H1 (cell line): ENCODE data around the gene UNC13C. TPM values are rescaled to one million over a fixed set of nuclear protein-coding genes. Genes with fewer than 3 reads are reported as not detected.

Experiments used
- CTCF ChIA-PET: fragments of 300-600 bp; sonication (Branson Sonifier 250); formaldehyde crosslinking; loops from one replicate; lab custom pipeline; 2021; ENCODE audit not compliant: partially characterized antibody; lab: Charles Lee
- POLR2A ChIA-PET: fragments of 300-600 bp; sonication (Branson Sonifier 250); formaldehyde crosslinking; loops from one replicate; lab custom pipeline; 2021; ENCODE audit warnings: inconsistent platforms; ENCODE audit not compliant: partially characterized antibody; lab: Charles Lee
- DNase-seq, 2 experiments: peaks; one replicate each; pipeline versions ENCODE4 v3.0.0 to v3.0.0-alpha.2; 2010 to 2022; ENCODE audit warnings: low spot score in 2 of 2, low read depth in 1 of 2, mixed read lengths in 1 of 2
- FAIRE-seq: peaks from 2 replicates; lab custom pipeline; 2011; peaks lifted over from hg19 to GRCh38; lab: Jason Lieb, UNC
- H2AFZ ChIP-seq: 2 replicates; pipeline ENCODE4 v1.8.1; 2012; ENCODE audit warnings: low read length, inconsistent platforms
- H2AK5ac ChIP-seq: 2 replicates; pipeline ENCODE4 v1.6.1; 2013; ENCODE audit warnings: low read depth, low read length
- H2BK120ac ChIP-seq: replicated peaks from 2 replicates; pipeline ENCODE3; 2013; ENCODE audit warnings: low read depth, low read length, inconsistent platforms
- H2BK12ac ChIP-seq: 2 replicates; pipeline ENCODE4 v1.6.1; 2013; ENCODE audit warnings: low read depth, low read length
- H2BK15ac ChIP-seq: 2 replicates; pipeline ENCODE4 v1.6.1; 2013; ENCODE audit warnings: low read length
- H2BK20ac ChIP-seq: 2 replicates; pipeline ENCODE4 v1.6.1; 2013; ENCODE audit warnings: low read length
- H2BK5ac ChIP-seq: 2 replicates; pipeline ENCODE4 v1.6.1; 2013; ENCODE audit warnings: low read depth, low read length
- H3K14ac ChIP-seq: 2 replicates; pipeline ENCODE4 v1.6.1; 2013; ENCODE audit warnings: inconsistent platforms; ENCODE audit not compliant: insufficient read length
- H3K18ac ChIP-seq: 2 replicates; pipeline ENCODE4 v1.6.1; 2013; ENCODE audit warnings: low read length; ENCODE audit errors: extremely low read depth
- H3K23ac ChIP-seq: 2 replicates; pipeline ENCODE4 v1.6.1; 2013; ENCODE audit warnings: inconsistent platforms; ENCODE audit not compliant: insufficient read length
- H3K23me2 ChIP-seq: 2 replicates; pipeline ENCODE4 v1.6.1; 2013; ENCODE audit warnings: low read depth, low read length
- H3K27ac ChIP-seq: 2 replicates; pipeline ENCODE4 v1.6.1; 2011; ENCODE audit warnings: low read depth, low read length, inconsistent platforms
- H3K27me3 ChIP-seq, 4 experiments: replicated peaks in 1 of 4; 1 replicate in 1 of 4; 2 replicates in 3 of 4; pipeline versions ENCODE4 v1.6.1 to v1.8.1; 2011 to 2013; ENCODE audit warnings: low read length in 3 of 4, mild to moderate bottlenecking in 3 of 4, inconsistent platforms in 2 of 4, mixed read lengths in 2 of 4, moderate library complexity in 1 of 4; ENCODE audit not compliant: control insufficient read depth in 3 of 4, insufficient read depth in 3 of 4; ENCODE audit errors: extremely low read depth in 1 of 4
- H3K36me3 ChIP-seq, 4 experiments: 2 replicates each; pipeline versions ENCODE4 v1.6.1 to v1.8.1; 2011 to 2013; ENCODE audit warnings: mild to moderate bottlenecking in 4 of 4, low read length in 3 of 4, moderate library complexity in 2 of 4, control low read depth in 1 of 4, inconsistent platforms in 1 of 4; ENCODE audit not compliant: insufficient read depth in 4 of 4, control insufficient read depth in 2 of 4
- H3K4ac ChIP-seq: replicated peaks from 2 replicates; pipeline ENCODE3; 2013; ENCODE audit warnings: low read length, low read depth, mixed read lengths, inconsistent platforms; ENCODE audit not compliant: insufficient read length
- H3K4me1 ChIP-seq, 4 experiments: replicated peaks in 1 of 4; 1 replicate in 1 of 4; 2 replicates in 3 of 4; pipeline versions ENCODE4 v1.6.1 to v1.8.1; 2011 to 2013; ENCODE audit warnings: low read length in 3 of 4, inconsistent platforms in 2 of 4, mixed read lengths in 1 of 4; ENCODE audit not compliant: insufficient read depth in 4 of 4, control insufficient read depth in 3 of 4
- H3K4me2 ChIP-seq, 2 experiments: 2 replicates each; pipeline versions ENCODE4 v1.6.1 to v1.8.1; 2011 to 2013; ENCODE audit warnings: low read depth in 2 of 2, low read length in 2 of 2, control low read depth in 1 of 2, inconsistent platforms in 1 of 2, mild to moderate bottlenecking in 1 of 2; ENCODE audit not compliant: insufficient read depth in 1 of 2
- H3K4me3 ChIP-seq, 4 experiments: fragments of 200-600, 300-600 bp in 1 of 4; sonication (generic), shearing (Covaris generic), sonication (Bioruptor Twin) in 1 of 4; 2 replicates each; pipeline versions ENCODE4 v1.5.1 to v1.8.1; 2011 to 2016; ENCODE audit warnings: low read length in 4 of 4, low read depth in 3 of 4, control low read depth in 2 of 4, inconsistent platforms in 2 of 4, mild to moderate bottlenecking in 2 of 4, mixed read lengths in 1 of 4, moderate library complexity in 1 of 4; ENCODE audit not compliant: insufficient read depth in 2 of 4; ENCODE audit errors: extremely low read depth in 1 of 4
- H3K56ac ChIP-seq: replicated peaks from 2 replicates; pipeline ENCODE3; 2013; ENCODE audit warnings: low read depth, mild to moderate bottlenecking, mixed read lengths, low read length, inconsistent platforms; ENCODE audit not compliant: insufficient read length
- H3K79me1 ChIP-seq: 2 replicates; pipeline ENCODE4 v1.6.1; 2013; ENCODE audit warnings: low read depth, low read length, control low read depth
- H3K79me2 ChIP-seq, 2 experiments: 2 replicates each; pipeline versions ENCODE4 v1.6.1 to v1.8.1; 2012 to 2013; ENCODE audit warnings: low read length in 2 of 2, mild to moderate bottlenecking in 2 of 2, inconsistent platforms in 1 of 2; ENCODE audit not compliant: insufficient read depth in 2 of 2, control insufficient read depth in 1 of 2
- H3K9ac ChIP-seq, 4 experiments: replicated peaks in 1 of 4; 1 replicate in 1 of 4; 2 replicates in 3 of 4; pipeline versions ENCODE4 v1.6.1 to v1.8.1; 2011 to 2013; ENCODE audit warnings: low read depth in 3 of 4, low read length in 3 of 4, control low read depth in 2 of 4, mild to moderate bottlenecking in 2 of 4, moderate library complexity in 2 of 4, inconsistent platforms in 1 of 4; ENCODE audit errors: extremely low read depth in 1 of 4
- H3K9me3 ChIP-seq, 2 experiments: 2 replicates each; pipeline versions ENCODE4 v1.6.1 to v1.8.1; 2012 to 2013; ENCODE audit warnings: mild to moderate bottlenecking in 2 of 2, moderate library complexity in 2 of 2, control low read depth in 1 of 2, inconsistent platforms in 1 of 2, low read depth in 1 of 2, low read length in 1 of 2, mixed read lengths in 1 of 2; ENCODE audit not compliant: insufficient read depth in 2 of 2
- H4K20me1 ChIP-seq, 2 experiments: replicated peaks in 1 of 2; 2 replicates each; pipeline versions ENCODE3 to v1.8.1; 2011 to 2013; ENCODE audit warnings: inconsistent platforms in 2 of 2, low read length in 2 of 2, mild to moderate bottlenecking in 1 of 2; ENCODE audit not compliant: insufficient read depth in 2 of 2, control insufficient read depth in 1 of 2
- H4K5ac ChIP-seq: 2 replicates; pipeline ENCODE4 v1.6.1; 2013; ENCODE audit warnings: low read length, low read depth, mixed read lengths, inconsistent platforms; ENCODE audit not compliant: insufficient read length
- H4K8ac ChIP-seq: 2 replicates; pipeline ENCODE4 v1.8.0; 2013; ENCODE audit warnings: mild to moderate bottlenecking, moderate library complexity, low read length, inconsistent platforms; ENCODE audit not compliant: insufficient read depth; ENCODE audit errors: extremely low read depth
- H4K91ac ChIP-seq: replicated peaks from 2 replicates; pipeline ENCODE3; 2013; ENCODE audit warnings: low read length, mixed read lengths, inconsistent platforms; ENCODE audit not compliant: insufficient read length
- CTCF ChIP-seq, 3 experiments: IDR thresholded peaks; 1 replicate in 2 of 3; 2 replicates in 1 of 3; pipeline versions ENCODE4 v1.5.1 to v1.6.1; 2011; ENCODE audit warnings: low read length in 3 of 3, mild to moderate bottlenecking in 3 of 3, inconsistent platforms in 2 of 3, low read depth in 1 of 3, moderate library complexity in 1 of 3; ENCODE audit not compliant: insufficient read depth in 1 of 3; ENCODE audit errors: control extremely low read depth in 1 of 3
- E2F6 ChIP-seq: IDR thresholded peaks from 2 replicates; pipeline ENCODE4 v1.6.1; 2012; ENCODE audit warnings: inconsistent platforms
- GTF2F1 ChIP-seq: IDR thresholded peaks from 2 replicates; pipeline ENCODE4 v1.6.1; 2012; ENCODE audit warnings: low read depth, low read length, improper control_type of control experiment, borderline replicate concordance
- KDM5A ChIP-seq: fragments of 200-600 bp; IDR thresholded peaks from 2 replicates; pipeline ENCODE4 v1.7.1; 2012; ENCODE audit warnings: mild to moderate bottlenecking, low read length, inconsistent platforms, mixed read lengths
- WGBS, 2 experiments: shearing (Covaris generic) in 1 of 2; methylation state at CpG; one replicate each; pipeline versions ENCODE4 v1.1.6 to v1.1.7; 2013 to 2015; ENCODE audit warnings: low lambda C conversion rate in 2 of 2, mixed read lengths in 2 of 2, inconsistent platforms in 1 of 2, low coverage in 1 of 2, missing lambda C conversion rate in 1 of 2; ENCODE audit not compliant: insufficient replicate concordance in 2 of 2, insufficient coverage in 1 of 2, insufficient read length in 1 of 2; ENCODE audit errors: extremely low coverage in 1 of 2, missing lambda C conversion rate in 1 of 2; 5-methylcytosine and 5-hydroxymethylcytosine counted together
- polyA plus RNA-seq, 7 experiments: library from polyadenylated mRNA; depleted of rRNA in 3 of 7; stranded (reverse) in 5 of 7; unstranded in 2 of 7; fragments of >200 nt in 5 of 7; fragments of 200-250 nt in 2 of 7; gene quantifications; 1 replicate in 5 of 7; 2 replicates in 1 of 7; 4 replicates in 1 of 7; pipeline versions ENCODE4 v1.2.1 to v1.2.3, GENCODE V29; 2011 to 2013; ENCODE audit warnings: missing spikeins in 2 of 7, mixed read lengths in 2 of 7
- total RNA-seq: library from RNA; stranded (reverse); fragmentation: NEBNext Ultra II Directional; extraction: Animal tissue kit (Norgen Biotek cat#: 25700); gene quantifications from 2 replicates; pipeline ENCODE4 v1.2.1, GENCODE V29; 2021

Gene UNC13C
- total and polyA plus RNA-seq, 2 of the 8 experiments (the other 6 are each of a cell fraction or from before 2014, with no cell fraction given): 0.02 to 0.13 TPM

GRCh38 chr15:54032066-54032465, 53.8 kb downstream of the UNC13C start:
- Histone ChIP-seq H2AFZ (no peak overlapping the region), H3K9me3 (peaks cover 15 to 36% of the 10 kb centered on the region in 2 experiments; a peak in 2 of 4 replicates), H3K18ac (no peak overlapping the region), H3K23ac (no peak overlapping the region), H3K4me2 (no peak overlapping the region), H3K14ac (no peak overlapping the region), H3K36me3 (no peaks in the 10 kb centered on the region), H3K27ac (no peak overlapping the region), H2BK20ac (no peak overlapping the region), H3K79me1 (no peaks in the 10 kb centered on the region), H3K4ac (no peak overlapping the region), H2AK5ac (no peak overlapping the region), H3K56ac (no peak overlapping the region), H3K9ac (no peak overlapping the region), H2BK120ac (no peak overlapping the region), H3K27me3 (no peaks in the 10 kb centered on the region), H3K79me2 (no peaks in the 10 kb centered on the region), H4K20me1 (no peaks in the 10 kb centered on the region), H2BK12ac (no peak overlapping the region), H3K23me2 (no peaks in the 10 kb centered on the region), H2BK5ac (no peak overlapping the region), H3K4me3 (no peak overlapping the region), H2BK15ac (no peak overlapping the region), H3K4me1 (no peaks in the 10 kb centered on the region), H4K5ac (no peak overlapping the region), H4K8ac (no peak overlapping the region), H4K91ac (no peak overlapping the region)
- TF ChIP-seq GTF2F1 (no peak), E2F6 (no peak), CTCF (IDR thresholded peaks at IDR 0.05; ENCODE audit: control extremely low read depth in 1 of 3, insufficient read depth in 1 of 3, low read depth in 1 of 3, low read length in 3 of 3) (no peak), KDM5A (no peak)
- WGBS, 2 experiments: 81% methylated on average over 4 of the region's 4 CpGs; no CpG with 5 or more reads in 1 of the 2 experiments
- FAIRE-seq: no peak
- DNase-seq: no peak
- ChIA-PET CTCF (no interaction called here), POLR2A (interaction anchor here (0.5 kb wide), 1 partner anchor 1077 kb away, joined by 3 read pairs; no protein-coding TSS in a partner anchor)
